Osteocyte (in vitro differentiated cells): ENCODE results near the gene ALOX12. TPM values are rescaled to one million over a fixed set of nuclear protein-coding genes. Genes with fewer than 3 reads are reported as not detected.

Experiments
- DNase-seq: peaks from one replicate; pipeline ENCODE4 v3.0.0; 2021; ENCODE audit warnings: mixed read lengths; ENCODE audit not compliant: unreplicated experiment; ENCODE audit errors: extremely low spot score
- H3K27ac Mint-ChIP-seq: one replicate; pipeline ENCODE4 v1.8.0; 2021; ENCODE audit warnings: mild to moderate bottlenecking, mixed read lengths; ENCODE audit not compliant: unreplicated experiment
- H3K27me3 Mint-ChIP-seq: one replicate; pipeline ENCODE4 v1.8.0; 2021; ENCODE audit warnings: mixed read lengths; ENCODE audit not compliant: unreplicated experiment
- H3K36me3 Mint-ChIP-seq: one replicate; pipeline ENCODE4 v1.8.0; 2021; ENCODE audit warnings: mixed read lengths; ENCODE audit not compliant: unreplicated experiment
- H3K4me1 Mint-ChIP-seq: one replicate; pipeline ENCODE4 v1.8.0; 2021; ENCODE audit warnings: mixed read lengths; ENCODE audit not compliant: unreplicated experiment
- H3K4me3 Mint-ChIP-seq: one replicate; pipeline ENCODE4 v1.8.0; 2021; ENCODE audit warnings: mild to moderate bottlenecking, moderate library complexity, mixed read lengths; ENCODE audit not compliant: unreplicated experiment
- H3K9me3 Mint-ChIP-seq: one replicate; pipeline ENCODE4 v1.8.0; 2021; ENCODE audit warnings: mixed read lengths; ENCODE audit not compliant: unreplicated experiment
- CTCF ChIP-seq: fragments of 200-600 bp; sonication (generic); IDR thresholded peaks from 2 replicates; pipeline ENCODE4 v1.5.0; 2021; ENCODE audit warnings: antibody characterized with exemption, mild to moderate bottlenecking, moderate library complexity
- total RNA-seq: library from RNA; stranded (reverse); gene quantifications from 2 replicates; pipeline ENCODE4 v1.2.1, GENCODE V29; 2021

ALOX12 gene
- total RNA-seq, 1 donor from 2014 or later, result not detected

DNA sequence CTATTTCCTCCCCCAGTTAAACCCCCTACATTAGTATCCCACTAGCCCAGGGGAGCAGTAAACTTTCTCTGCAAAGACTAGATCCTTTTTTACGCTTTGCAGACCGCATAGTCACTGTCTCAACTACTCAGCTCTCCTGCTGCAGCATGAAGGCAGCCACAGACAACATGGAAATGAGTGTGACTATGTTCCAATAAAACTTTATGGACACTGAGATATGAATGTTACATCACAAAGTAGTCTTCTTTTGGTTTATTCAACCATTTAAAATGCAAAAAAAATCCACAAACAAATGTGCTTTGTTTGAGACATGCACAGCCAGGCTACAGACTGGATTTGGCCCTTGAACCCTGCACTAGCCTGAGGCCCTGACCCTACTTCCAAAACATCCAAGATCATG lies 14.7 kb downstream of the ALOX12 start:
- H3K9me3 Mint-ChIP-seq, result no peaks in the 10 kb centered on the region
- no peaks in the 10 kb centered on the region for H3K27me3 Mint-ChIP-seq
- no peak overlapping the region for H3K27ac Mint-ChIP-seq
- no peak for TF ChIP-seq CTCF
- peaks cover 9% of the 10 kb centered on the region for H3K36me3 Mint-ChIP-seq
- H3K4me3 Mint-ChIP-seq, result peak overlapping the region; percentile 96
- DNase-seq, result no peak
- H3K4me1 Mint-ChIP-seq, result peaks cover 51% of the 10 kb centered on the region

DNA sequence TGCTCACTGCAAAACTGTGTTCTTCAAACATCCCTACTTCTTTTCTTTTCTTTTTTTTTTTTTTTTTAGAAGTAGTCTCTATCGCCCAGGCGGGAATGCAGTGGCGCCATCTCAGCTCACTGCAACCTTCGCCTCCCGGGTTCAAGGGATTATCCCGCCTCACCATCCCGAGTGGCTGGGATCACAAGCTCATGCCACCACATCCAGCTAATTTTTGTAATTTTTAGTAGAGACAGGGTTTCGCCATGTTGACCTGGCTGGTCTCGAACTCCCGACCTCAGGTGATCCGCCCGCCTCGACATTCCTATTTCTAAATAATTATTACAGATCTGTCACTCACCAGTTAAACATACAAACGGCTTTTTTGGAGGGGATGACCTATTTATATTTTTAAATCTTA lies 15.6 kb downstream of the ALOX12 start:
- Mint-ChIP-seq H3K4me1 (peaks cover 55% of the 10 kb centered on the region), H3K4me3 (peak overlapping the region; percentile 96), H3K27me3 (no peaks in the 10 kb centered on the region), H3K9me3 (no peaks in the 10 kb centered on the region), H3K27ac (peak overlapping the region; percentile 99), H3K36me3 (peaks cover 9% of the 10 kb centered on the region)
- TF ChIP-seq CTCF, result no peak
- no peak for DNase-seq

DNA sequence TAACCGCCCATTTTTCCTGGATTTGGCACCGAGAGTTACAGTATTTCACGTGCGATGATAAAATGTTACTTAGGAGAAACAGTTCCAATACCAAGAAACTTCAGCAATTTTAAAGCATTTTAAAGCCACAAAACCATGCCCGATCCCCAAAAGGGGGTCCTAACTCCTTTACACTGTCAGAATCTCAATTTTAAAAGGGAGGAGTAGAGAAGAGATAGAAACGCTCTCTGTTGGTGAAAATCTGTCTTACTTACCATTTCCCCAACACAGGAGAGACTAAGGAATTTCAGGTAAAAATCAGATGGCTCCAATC lies 16.0 kb downstream of the ALOX12 start:
- Mint-ChIP-seq H3K27me3 (no peaks in the 10 kb centered on the region), H3K4me3 (peak overlapping the region; percentile 96), H3K36me3 (peaks cover 9% of the 10 kb centered on the region), H3K27ac (peak overlapping the region; percentile 99), H3K4me1 (peaks cover 55% of the 10 kb centered on the region), H3K9me3 (no peaks in the 10 kb centered on the region)
- no peak for DNase-seq
- TF ChIP-seq CTCF, result no peak

- TF ChIP-seq CTCF, result peak; percentile 87
- peaks cover 9% of the 10 kb centered on the region for H3K36me3 Mint-ChIP-seq
- H3K27me3 Mint-ChIP-seq, result no peaks in the 10 kb centered on the region
- peak; percentile 99 for DNase-seq
- no peaks in the 10 kb centered on the region for H3K9me3 Mint-ChIP-seq
- peaks cover 53% of the 10 kb centered on the region for H3K4me1 Mint-ChIP-seq
- H3K4me3 Mint-ChIP-seq, result peak overlapping the region; percentile 96
- H3K27ac Mint-ChIP-seq, result peak overlapping the region; percentile 99
These were observed 18.6 kb downstream of the ALOX12 start for GRCh38 chr17:7014261-7014994.

DNA sequence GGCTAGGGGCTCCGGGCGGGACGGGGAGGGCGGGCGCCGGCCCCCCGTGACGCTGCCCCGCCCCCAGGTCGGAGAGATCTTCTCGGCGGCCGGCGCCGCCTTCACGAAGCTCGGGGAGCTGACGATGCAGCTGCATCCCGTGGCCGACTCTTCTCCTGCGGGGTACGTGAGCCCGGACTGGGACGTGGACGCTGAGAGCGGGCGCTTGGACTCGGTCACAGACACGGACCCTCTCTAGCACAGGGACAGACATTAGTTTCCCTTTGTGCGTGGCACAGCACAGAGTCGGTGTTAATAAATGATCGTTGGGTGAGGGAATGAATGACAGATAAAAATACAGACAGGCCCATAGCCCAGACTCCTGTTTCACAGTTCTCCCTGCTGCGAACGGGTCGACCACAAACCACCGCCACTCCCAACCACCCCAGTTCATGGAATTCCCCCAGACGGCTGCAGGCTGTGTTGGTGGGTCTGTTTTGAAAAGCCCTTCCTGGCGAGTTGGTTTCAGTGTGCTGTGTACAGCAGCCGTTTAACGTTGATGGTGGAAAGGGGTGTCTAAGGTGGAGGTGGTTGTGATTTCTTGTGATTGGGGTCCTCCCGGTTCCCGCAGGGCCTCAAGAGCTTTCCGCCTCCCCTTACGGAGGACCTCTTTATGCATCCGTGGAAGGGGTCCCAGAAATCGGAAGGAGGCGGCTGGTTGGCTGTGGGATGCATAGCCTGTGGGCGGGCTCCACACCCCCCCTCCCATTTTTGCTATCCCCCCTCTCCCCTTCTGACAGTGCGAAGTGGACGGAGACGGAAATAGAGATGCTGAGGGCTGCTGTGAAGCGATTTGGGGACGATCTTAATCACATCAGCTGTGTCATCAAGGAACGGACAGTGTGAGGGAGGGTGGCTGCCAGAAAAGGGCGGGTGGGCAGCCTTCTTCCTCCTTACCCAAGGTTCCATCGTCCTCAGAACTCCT lies 19.4 kb downstream of the ALOX12 start:
- Mint-ChIP-seq H3K4me3 (peak overlapping the region; percentile 96), H3K27me3 (no peaks in the 10 kb centered on the region), H3K27ac (peak overlapping the region; percentile 98), H3K36me3 (peaks cover 7% of the 10 kb centered on the region), H3K9me3 (no peaks in the 10 kb centered on the region), H3K4me1 (peaks cover 53% of the 10 kb centered on the region)
- peak; percentile 40 for TF ChIP-seq CTCF
- DNase-seq, result no peak
